AG10803 (cell line): ENCODE data around the gene TFEB.

Source experiments
- DNase-seq: peaks from one replicate; pipeline ENCODE4 v3.0.0; 2010; ENCODE audit warnings: low read depth
- H3K4me3 ChIP-seq: 2 replicates; pipeline ENCODE4 v1.5.1; 2011; ENCODE audit warnings: mild to moderate bottlenecking, low read length, control low read depth
- TF ChIP-seq, protein P1 (sequence below): conservative IDR thresholded peaks from 2 replicates; pipeline ENCODE4 v1.5.1; 2011; ENCODE audit warnings: mild to moderate bottlenecking, low read length, control low read depth, inconsistent platforms

The TFEB gene

DNA sequence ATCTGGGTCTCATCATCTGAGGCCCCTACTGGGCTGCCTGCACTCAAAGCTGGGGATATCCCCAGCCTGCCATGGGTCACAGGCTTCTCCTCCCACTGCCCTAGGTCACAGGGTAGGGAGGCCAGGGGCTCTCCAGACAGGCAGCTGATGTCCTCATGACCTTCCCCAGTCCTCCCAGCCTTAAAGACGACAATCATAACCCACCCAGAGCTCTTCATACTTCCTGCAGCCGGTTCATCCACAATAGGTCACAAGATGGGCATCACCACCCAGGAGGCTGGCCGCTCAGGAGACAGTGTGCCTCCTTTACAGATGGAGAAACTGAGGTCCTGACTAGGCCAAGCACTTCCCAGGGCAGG is 15.2 kb downstream of the TFEB start:
- no peak overlapping the region for H3K4me3 ChIP-seq
- DNase-seq: no peak
- TF ChIP-seq, protein P1, sequence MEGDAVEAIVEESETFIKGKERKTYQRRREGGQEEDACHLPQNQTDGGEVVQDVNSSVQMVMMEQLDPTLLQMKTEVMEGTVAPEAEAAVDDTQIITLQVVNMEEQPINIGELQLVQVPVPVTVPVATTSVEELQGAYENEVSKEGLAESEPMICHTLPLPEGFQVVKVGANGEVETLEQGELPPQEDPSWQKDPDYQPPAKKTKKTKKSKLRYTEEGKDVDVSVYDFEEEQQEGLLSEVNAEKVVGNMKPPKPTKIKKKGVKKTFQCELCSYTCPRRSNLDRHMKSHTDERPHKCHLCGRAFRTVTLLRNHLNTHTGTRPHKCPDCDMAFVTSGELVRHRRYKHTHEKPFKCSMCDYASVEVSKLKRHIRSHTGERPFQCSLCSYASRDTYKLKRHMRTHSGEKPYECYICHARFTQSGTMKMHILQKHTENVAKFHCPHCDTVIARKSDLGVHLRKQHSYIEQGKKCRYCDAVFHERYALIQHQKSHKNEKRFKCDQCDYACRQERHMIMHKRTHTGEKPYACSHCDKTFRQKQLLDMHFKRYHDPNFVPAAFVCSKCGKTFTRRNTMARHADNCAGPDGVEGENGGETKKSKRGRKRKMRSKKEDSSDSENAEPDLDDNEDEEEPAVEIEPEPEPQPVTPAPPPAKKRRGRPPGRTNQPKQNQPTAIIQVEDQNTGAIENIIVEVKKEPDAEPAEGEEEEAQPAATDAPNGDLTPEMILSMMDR: no peak

DNA sequence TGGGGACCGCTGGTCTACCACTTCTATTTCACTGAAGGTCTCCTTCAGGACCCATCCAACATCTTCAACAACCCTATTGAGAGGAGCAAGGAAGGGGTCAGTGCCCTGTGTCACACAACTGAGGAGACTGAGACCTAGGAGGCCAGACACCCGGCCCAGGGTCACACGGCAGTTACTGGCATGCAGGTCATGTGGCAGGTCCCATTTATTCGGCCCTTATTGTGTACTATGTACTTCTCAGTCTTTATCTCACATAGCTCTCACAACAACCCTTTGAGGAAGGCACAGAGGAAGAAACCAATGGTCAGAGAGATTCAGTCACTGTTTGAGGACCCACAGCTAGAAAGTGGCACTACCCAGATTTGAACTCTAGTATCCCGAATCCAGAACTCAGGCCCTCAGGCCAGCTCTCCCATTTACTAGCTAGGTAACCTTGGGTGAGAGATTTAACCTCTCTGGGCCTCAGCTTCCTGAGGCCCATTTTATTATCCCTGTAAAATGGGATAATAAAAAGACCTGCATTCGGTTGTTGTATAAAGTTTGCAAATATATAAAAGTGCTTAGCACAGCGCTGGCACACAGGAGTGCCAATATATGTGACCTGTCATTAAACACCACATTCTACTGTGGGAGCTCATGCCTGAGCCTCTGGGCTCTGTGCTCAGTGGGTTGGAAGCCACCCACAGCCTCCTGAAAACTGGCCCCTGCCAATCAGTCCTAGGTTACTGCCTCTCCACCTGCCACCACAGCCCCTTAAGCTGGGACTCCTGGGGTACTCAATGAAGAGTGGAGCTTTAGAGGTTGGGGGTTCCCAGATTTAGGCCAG is 15.8 kb downstream of the TFEB start:
- TF ChIP-seq, protein P1: no peak
- DNase-seq: no peak
- no peak overlapping the region for H3K4me3 ChIP-seq

DNA sequence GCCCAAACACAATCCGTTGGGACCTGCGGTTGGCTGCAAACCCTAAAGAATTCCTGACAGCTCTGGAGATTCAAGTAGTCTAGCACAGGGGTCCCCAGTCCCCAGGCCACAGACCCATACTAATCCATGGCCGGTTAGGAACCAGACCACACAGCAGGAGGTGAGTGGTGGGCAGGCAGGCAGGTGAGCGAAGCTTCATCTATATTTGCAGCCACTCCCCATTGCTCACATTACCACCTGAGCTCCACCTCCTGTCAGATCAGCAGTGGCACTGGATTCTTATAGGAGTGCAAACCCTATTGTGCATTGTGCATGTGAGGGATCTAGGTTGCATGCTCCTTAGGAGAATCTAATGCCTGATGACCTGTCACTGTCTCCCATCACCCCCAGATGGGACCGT is 16.6 kb downstream of the TFEB start:
- DNase-seq: no peak
- TF ChIP-seq, protein P1: no peak
- no peak overlapping the region for H3K4me3 ChIP-seq

DNA sequence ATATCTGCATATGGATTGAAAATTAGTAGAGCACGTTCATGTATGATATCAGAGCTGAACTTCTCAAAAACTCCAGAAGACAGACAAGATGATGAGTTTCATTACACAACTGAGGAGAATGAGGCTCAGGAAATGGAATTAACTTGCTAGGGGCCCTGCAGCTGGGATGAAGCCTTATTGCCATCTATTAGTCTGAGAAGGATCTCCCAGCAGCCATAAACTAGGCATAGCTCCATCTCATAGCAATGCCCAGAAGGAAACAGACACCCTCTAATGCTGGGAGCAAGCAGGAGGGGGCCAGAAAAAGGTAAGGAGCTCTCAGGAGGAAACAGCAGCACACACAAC is 18.0 kb downstream of the TFEB start:
- TF ChIP-seq, protein P1: no peak
- H3K4me3 ChIP-seq: no peak overlapping the region
- DNase-seq: no peak

DNA sequence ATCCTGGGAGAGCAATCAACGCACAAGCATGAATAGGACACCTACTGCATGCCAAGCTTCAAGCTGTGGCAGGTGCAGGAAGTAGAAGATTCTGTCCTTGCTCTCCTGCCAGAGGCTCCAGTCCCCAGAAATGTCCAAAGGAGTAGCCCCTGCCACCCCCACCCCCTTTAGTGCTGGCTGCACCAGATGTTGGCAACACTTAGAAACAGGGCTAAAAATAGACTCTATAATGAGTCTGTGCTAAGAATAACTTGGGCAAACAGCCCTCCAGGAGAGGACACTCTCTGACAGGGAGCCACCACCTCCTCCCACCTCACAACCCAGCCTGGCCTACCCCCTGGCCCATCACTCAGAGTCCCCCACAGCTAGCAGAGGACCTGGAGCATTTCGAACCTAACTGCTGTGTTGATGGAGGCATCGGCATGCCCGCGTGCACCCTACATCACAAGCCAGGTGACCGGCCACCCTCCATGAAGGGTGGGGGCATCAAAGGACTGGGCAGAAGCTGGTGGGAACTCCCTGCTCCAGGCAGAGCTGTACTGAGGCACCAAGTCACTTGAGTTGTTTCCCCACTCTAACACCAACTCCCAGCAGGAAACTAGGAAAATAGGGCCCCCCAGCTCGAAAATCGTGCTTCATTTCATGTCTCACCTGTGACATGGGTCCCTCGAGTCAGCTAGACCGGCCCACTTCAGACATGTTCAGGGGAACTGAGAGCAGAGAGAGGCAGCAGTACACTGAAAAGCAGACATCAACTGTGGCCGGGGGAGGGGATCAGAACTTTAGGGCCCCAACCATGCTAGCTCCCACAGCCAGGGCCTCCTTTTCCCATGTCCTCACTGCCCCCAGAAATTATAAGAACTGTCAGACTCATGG is 18.7 kb downstream of the TFEB start:
- no peak overlapping the region for H3K4me3 ChIP-seq
- DNase-seq: no peak
- TF ChIP-seq, protein P1: no peak

DNA sequence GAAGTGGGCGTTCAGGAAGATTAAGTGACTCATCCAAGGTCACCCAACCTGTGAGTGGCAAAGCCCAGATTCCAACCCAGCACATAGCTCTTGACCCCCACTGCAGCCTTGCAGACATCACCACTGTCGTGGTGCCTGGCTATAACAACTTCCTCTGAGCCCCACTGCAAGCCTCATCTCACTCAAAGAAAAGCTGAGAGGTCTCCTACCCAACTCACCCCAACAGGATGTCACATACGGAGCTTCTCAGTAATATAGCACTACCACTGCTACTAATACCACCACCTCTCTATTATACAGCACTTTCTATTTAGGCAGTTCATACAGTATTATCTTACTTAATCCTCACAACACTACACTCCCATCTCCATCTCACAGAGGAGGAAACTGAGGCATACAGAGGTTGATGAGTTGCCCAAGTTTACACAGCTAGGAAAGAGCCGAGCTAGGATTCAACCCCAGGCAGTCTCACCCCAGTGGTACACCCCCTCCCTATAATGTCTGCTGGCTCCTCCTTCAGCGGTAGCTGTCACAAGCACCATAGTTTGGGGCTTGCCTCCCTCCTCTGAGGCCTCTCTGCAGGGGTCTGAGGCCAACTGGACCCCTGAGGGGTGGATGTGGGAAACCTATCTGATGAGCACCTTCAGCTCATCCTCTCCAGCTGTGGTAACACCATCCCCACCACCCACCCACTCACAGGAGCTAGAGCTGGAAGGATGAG is 19.5 kb downstream of the TFEB start:
- no peak for DNase-seq
- no peak overlapping the region for H3K4me3 ChIP-seq
- TF ChIP-seq, protein P1: no peak
